WTC11 (cell line): ENCODE data around the gene ABCG1. TPM values are rescaled to one million over a fixed set of nuclear protein-coding genes. Genes with fewer than 3 reads are reported as not detected.
A peak's percentile ranks its signal among the peaks of the same experiment; 100 is the strongest.

Experiments used
- ATAC-seq: fragments of 200-7000 bp; cut with Tn5 transposase; 2 replicates; pipeline ENCODE4 v1.10.0; 2021; ENCODE audit warnings: mild to moderate bottlenecking, moderate library complexity
- CTCF ChIA-PET: fragments of 300-600 bp; sonication (Branson Sonifier 250); formaldehyde crosslinking; loops from one replicate; lab custom pipeline; 2021; ENCODE audit warnings: antibody characterized with exemption; lab: Charles Lee
- POLR2A ChIA-PET: fragments of 350-600 bp; sonication (Branson Sonifier 250); formaldehyde crosslinking; loops from one replicate; lab custom pipeline; 2021; ENCODE audit warnings: antibody characterized with exemption; lab: Charles Lee
- DNase-seq: peaks from one replicate; pipeline ENCODE4 v3.0.0; 2021; ENCODE audit warnings: low spot score
- H3K27ac Mint-ChIP-seq: 2 replicates; pipeline ENCODE4 v1.8.0; 2021; ENCODE audit warnings: mixed read lengths
- H3K27me3 Mint-ChIP-seq: 2 replicates; pipeline ENCODE4 v1.8.0; 2021; ENCODE audit warnings: low read depth, mild to moderate bottlenecking, moderate library complexity, mixed read lengths
- H3K36me3 Mint-ChIP-seq: 2 replicates; pipeline ENCODE4 v1.8.0; 2021; ENCODE audit warnings: mixed read lengths
- H3K4me1 Mint-ChIP-seq: 2 replicates; pipeline ENCODE4 v1.8.0; 2022; ENCODE audit warnings: mixed read lengths
- H3K4me3 Mint-ChIP-seq: 2 replicates; pipeline ENCODE4 v1.8.0; 2021; ENCODE audit warnings: mild to moderate bottlenecking, moderate library complexity, mixed read lengths
- H3K9me3 Mint-ChIP-seq: 2 replicates; pipeline ENCODE4 v1.8.0; 2021; ENCODE audit warnings: mixed read lengths
- AFF4 ChIP-seq: sonication (generic); formaldehyde crosslinking; IDR thresholded peaks from 2 replicates; pipeline ENCODE4 v1.8.1; 2023; ENCODE audit warnings: mild to moderate bottlenecking, missing genetic modification reagents, borderline replicate concordance
- CBFB ChIP-seq: sonication (generic); formaldehyde crosslinking; IDR thresholded peaks from 2 replicates; pipeline ENCODE4 v1.8.1; 2022; ENCODE audit warnings: mild to moderate bottlenecking, low read depth, missing genetic modification reagents
- CREB1 ChIP-seq: sonication (generic); formaldehyde crosslinking; IDR thresholded peaks from 2 replicates; pipeline ENCODE4 v1.8.0; 2023; ENCODE audit warnings: mild to moderate bottlenecking, missing genetic modification reagents
- E2F5 ChIP-seq: sonication (generic); formaldehyde crosslinking; IDR thresholded peaks from 2 replicates; pipeline ENCODE4 v1.8.1; 2022; ENCODE audit warnings: mild to moderate bottlenecking, moderate library complexity, missing genetic modification reagents
- ERG ChIP-seq: fragments of 250-450 bp; sonication (Bioruptor Pico); IDR thresholded peaks from 2 replicates; pipeline ENCODE4 v1.8.0; 2021; ENCODE audit warnings: mild to moderate bottlenecking
- GRHL2 ChIP-seq: fragments of 250-450 bp; sonication (Bioruptor Pico); IDR thresholded peaks from 2 replicates; pipeline ENCODE4 v1.8.0; 2022; ENCODE audit warnings: mild to moderate bottlenecking, moderate library complexity; ENCODE audit not compliant: insufficient replicate concordance, severe bottlenecking
- JAZF1 ChIP-seq: fragments of 250-450 bp; sonication (Bioruptor Pico); IDR thresholded peaks from 2 replicates; pipeline ENCODE4 v1.9.0; 2021; ENCODE audit warnings: moderate library complexity, mild to moderate bottlenecking, inconsistent platforms
- MXD4 ChIP-seq: fragments of 250-450 bp; sonication (Bioruptor Pico); IDR thresholded peaks from 2 replicates; pipeline ENCODE4 v1.8.0; 2021; ENCODE audit warnings: mild to moderate bottlenecking, moderate library complexity, borderline replicate concordance
- OVOL2 ChIP-seq: fragments of 250-450 bp; sonication (Bioruptor Pico); IDR thresholded peaks from 2 replicates; pipeline ENCODE4 v1.9.0; 2021; ENCODE audit warnings: mild to moderate bottlenecking, borderline replicate concordance
- SP1 ChIP-seq: sonication (generic); formaldehyde crosslinking; conservative IDR thresholded peaks from 2 replicates; pipeline ENCODE4 v1.8.1; 2022; ENCODE audit warnings: missing genetic modification reagents
- TEAD1 ChIP-seq: sonication (generic); formaldehyde crosslinking; IDR thresholded peaks from 2 replicates; pipeline ENCODE4 v1.8.0; 2022; ENCODE audit warnings: mild to moderate bottlenecking, missing genetic modification reagents
- USF1 ChIP-seq: sonication (generic); formaldehyde crosslinking; IDR thresholded peaks from 2 replicates; pipeline ENCODE4 v1.8.0; 2022; ENCODE audit warnings: mild to moderate bottlenecking, missing genetic modification reagents
- ZBTB21 ChIP-seq: sonication (generic); formaldehyde crosslinking; IDR thresholded peaks from 2 replicates; pipeline ENCODE4 v1.8.1; 2023; ENCODE audit warnings: mild to moderate bottlenecking, missing genetic modification reagents, borderline replicate concordance
- ZNF219 ChIP-seq: sonication (generic); formaldehyde crosslinking; IDR thresholded peaks from 2 replicates; pipeline ENCODE4 v1.8.0; 2023; ENCODE audit warnings: missing genetic modification reagents, mild to moderate bottlenecking, borderline replicate concordance
- ZNF263 ChIP-seq: sonication (generic); formaldehyde crosslinking; IDR thresholded peaks from 2 replicates; pipeline ENCODE4 v1.8.1; 2022; ENCODE audit warnings: low read depth, mild to moderate bottlenecking, moderate library complexity, missing genetic modification reagents
- ZNF532 ChIP-seq: fragments of 250-450 bp; sonication (Bioruptor Pico); IDR thresholded peaks from 2 replicates; pipeline ENCODE4 v1.9.0; 2021; ENCODE audit warnings: mild to moderate bottlenecking, borderline replicate concordance
- total RNA-seq: library from RNA; stranded (reverse); gene quantifications from 3 replicates; pipeline ENCODE4 v1.2.3, GENCODE V29; 2021
- TF ChIP-seq, protein P1 (sequence below): fragments of 250-450 bp; sonication (Bioruptor Pico); IDR thresholded peaks from 2 replicates; pipeline ENCODE4 v1.9.0; 2021; ENCODE audit warnings: moderate library complexity, mild to moderate bottlenecking, inconsistent platforms, borderline replicate concordance
- TF ChIP-seq, protein P2 (sequence below): sonication (generic); formaldehyde crosslinking; IDR thresholded peaks from 2 replicates; pipeline ENCODE4 v1.8.0; 2023; ENCODE audit warnings: missing genetic modification reagents
- TF ChIP-seq, protein P3 (sequence below): sonication (generic); formaldehyde crosslinking; IDR thresholded peaks from 2 replicates; pipeline ENCODE4 v1.8.0; 2022; ENCODE audit warnings: mild to moderate bottlenecking, missing genetic modification reagents
- TF ChIP-seq, protein P4 (sequence below): sonication (generic); formaldehyde crosslinking; IDR thresholded peaks from 2 replicates; pipeline ENCODE4 v1.8.1; 2023; ENCODE audit warnings: mild to moderate bottlenecking, missing genetic modification reagents, moderate library complexity

ABCG1 gene
- total RNA-seq, 1 experiment from 2014 or later: 4.0 TPM

- no peak for TF ChIP-seq CBFB (CRISPR knock-in tag)
- no peak for TF ChIP-seq GRHL2 (CRISPR knock-in tag)
- TF ChIP-seq, protein P1, sequence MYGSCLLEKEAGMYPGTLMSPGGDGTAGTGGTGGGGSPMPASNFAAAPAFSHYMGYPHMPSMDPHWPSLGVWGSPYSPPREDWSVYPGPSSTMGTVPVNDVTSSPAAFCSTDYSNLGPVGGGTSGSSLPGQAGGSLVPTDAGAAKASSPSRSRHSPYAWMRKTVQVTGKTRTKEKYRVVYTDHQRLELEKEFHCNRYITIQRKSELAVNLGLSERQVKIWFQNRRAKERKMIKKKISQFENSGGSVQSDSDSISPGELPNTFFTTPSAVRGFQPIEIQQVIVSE (CRISPR knock-in tag): no peak
- TF ChIP-seq ZNF532 (CRISPR knock-in tag): no peak
- TF ChIP-seq, protein P2, sequence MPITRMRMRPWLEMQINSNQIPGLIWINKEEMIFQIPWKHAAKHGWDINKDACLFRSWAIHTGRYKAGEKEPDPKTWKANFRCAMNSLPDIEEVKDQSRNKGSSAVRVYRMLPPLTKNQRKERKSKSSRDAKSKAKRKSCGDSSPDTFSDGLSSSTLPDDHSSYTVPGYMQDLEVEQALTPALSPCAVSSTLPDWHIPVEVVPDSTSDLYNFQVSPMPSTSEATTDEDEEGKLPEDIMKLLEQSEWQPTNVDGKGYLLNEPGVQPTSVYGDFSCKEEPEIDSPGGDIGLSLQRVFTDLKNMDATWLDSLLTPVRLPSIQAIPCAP (CRISPR knock-in tag): no peak
- TF ChIP-seq JAZF1 (CRISPR knock-in tag): no peak
Measured at GRCh38 chr21:42336054-42336453, 117.1 kb downstream of the ABCG1 start (continued).

GRCh38 chr21:42337276-42337675 is 118.3 kb downstream of the ABCG1 start:
- POLR2A ChIA-PET: no interaction called here
- peaks cover 39% of the 10 kb centered on the region for H3K4me1 Mint-ChIP-seq
- H3K27ac Mint-ChIP-seq: peak overlapping the region; percentile 97
- peaks cover 3% of the 10 kb centered on the region; the same call in 1 of the 2 replicates for H3K27me3 Mint-ChIP-seq
- H3K36me3 Mint-ChIP-seq: peaks cover 6% of the 10 kb centered on the region
- DNase-seq (no peak), ATAC-seq (no peak)
- peaks cover 18% of the 10 kb centered on the region for H3K9me3 Mint-ChIP-seq
- peak overlapping the region; percentile 40; the same call in 1 of the 2 replicates for H3K4me3 Mint-ChIP-seq
- CTCF ChIA-PET: interaction anchor here (0.6 to 4.4 kb wide), 20 partner anchors 13 to 725 kb away, joined by 3 to 165 read pairs (median 6); partner anchors contain the start of genes TFF2, TFF3 and UBASH3A
- no peak for TF ChIP-seq ERG (CRISPR knock-in tag)
- TF ChIP-seq TEAD1 (CRISPR knock-in tag): no peak
- no peak for TF ChIP-seq ZBTB21 (CRISPR knock-in tag)
- no peak for TF ChIP-seq E2F5 (CRISPR knock-in tag)
- no peak for TF ChIP-seq ZNF263 (CRISPR knock-in tag)
- no peak for TF ChIP-seq MXD4 (CRISPR knock-in tag)
- TF ChIP-seq, protein P3, sequence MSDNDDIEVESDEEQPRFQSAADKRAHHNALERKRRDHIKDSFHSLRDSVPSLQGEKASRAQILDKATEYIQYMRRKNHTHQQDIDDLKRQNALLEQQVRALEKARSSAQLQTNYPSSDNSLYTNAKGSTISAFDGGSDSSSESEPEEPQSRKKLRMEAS (CRISPR knock-in tag): no peak
- TF ChIP-seq, protein P4, sequence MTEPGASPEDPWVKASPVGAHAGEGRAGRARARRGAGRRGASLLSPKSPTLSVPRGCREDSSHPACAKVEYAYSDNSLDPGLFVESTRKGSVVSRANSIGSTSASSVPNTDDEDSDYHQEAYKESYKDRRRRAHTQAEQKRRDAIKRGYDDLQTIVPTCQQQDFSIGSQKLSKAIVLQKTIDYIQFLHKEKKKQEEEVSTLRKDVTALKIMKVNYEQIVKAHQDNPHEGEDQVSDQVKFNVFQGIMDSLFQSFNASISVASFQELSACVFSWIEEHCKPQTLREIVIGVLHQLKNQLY: no peak
- no peak for TF ChIP-seq USF1 (CRISPR knock-in tag)
- TF ChIP-seq CREB1 (CRISPR knock-in tag): no peak
- TF ChIP-seq ZNF219 (CRISPR knock-in tag): no peak
- TF ChIP-seq AFF4: no peak
- no peak for TF ChIP-seq OVOL2 (CRISPR knock-in tag)
- no peak for TF ChIP-seq SP1 (CRISPR knock-in tag)
